Smooth muscle cell (in vitro differentiated cells): ENCODE measurements around the gene RGL3. TPM values are rescaled to one million over a fixed set of nuclear protein-coding genes. Genes with fewer than 3 reads are reported as not detected.

Experiments
- DNase-seq: peaks from one replicate; lab custom pipeline; 2025; ENCODE audit not compliant: unreplicated experiment; lab: John Stamatoyannopoulos, UW
- H2AFZ ChIP-seq: fragments of 200-600 bp; sonication (generic); 2 replicates; pipeline ENCODE4 v1.6.0; 2016; ENCODE audit warnings: antibody characterized with exemption, low read depth, mild to moderate bottlenecking
- H3F3A ChIP-seq: fragments of 200-600 bp; sonication (generic); 2 replicates; pipeline ENCODE4 v1.6.0; 2017; ENCODE audit warnings: antibody characterized with exemption, low read depth
- H3K27ac ChIP-seq: fragments of 200-600 bp; sonication (generic); 2 replicates; pipeline ENCODE4 v1.5.1; 2016; ENCODE audit warnings: low read depth, mild to moderate bottlenecking
- H3K27me3 ChIP-seq: fragments of 200-600 bp; sonication (generic); 2 replicates; pipeline ENCODE4 v1.6.1; 2016; ENCODE audit warnings: low read depth, mild to moderate bottlenecking
- H3K36me3 ChIP-seq: fragments of 200-600 bp; sonication (generic); 2 replicates; pipeline ENCODE4 v1.5.1; 2016; ENCODE audit warnings: low read depth
- H3K4me1 ChIP-seq: fragments of 200-600 bp; sonication (generic); 2 replicates; pipeline ENCODE4 v1.5.1; 2016; ENCODE audit warnings: low read depth
- H3K4me2 ChIP-seq: fragments of 200-600 bp; sonication (generic); 2 replicates; pipeline ENCODE4 v1.6.0; 2016; ENCODE audit warnings: mild to moderate bottlenecking
- H3K4me3 ChIP-seq: fragments of 200-600 bp; sonication (generic); 2 replicates; pipeline ENCODE4 v1.5.1; 2016; ENCODE audit warnings: mild to moderate bottlenecking
- H3K79me2 ChIP-seq: fragments of 200-600 bp; sonication (generic); 2 replicates; pipeline ENCODE4 v1.6.0; 2016; ENCODE audit warnings: low read depth, mild to moderate bottlenecking
- H3K9ac ChIP-seq: fragments of 200-600 bp; sonication (generic); 2 replicates; pipeline ENCODE4 v1.6.0; 2016; ENCODE audit warnings: low read depth
- H3K9me3 ChIP-seq: fragments of 200-600 bp; sonication (generic); replicated peaks from 2 replicates; pipeline ENCODE4 v1.5.1; 2016; ENCODE audit warnings: low read depth
- H4K20me1 ChIP-seq: fragments of 200-600 bp; sonication (generic); 2 replicates; pipeline ENCODE4 v1.6.0; 2016; ENCODE audit warnings: low read depth
- CTCF ChIP-seq: fragments of 200-600 bp; sonication (generic); IDR thresholded peaks from 2 replicates; pipeline ENCODE4 v1.5.1; 2017; ENCODE audit warnings: borderline replicate concordance, mild to moderate bottlenecking, antibody characterized with exemption; ENCODE audit not compliant: insufficient read depth, poor library complexity, severe bottlenecking
- WGBS: methylation state at CpG from one replicate; pipeline ENCODE4 v1.1.7; 2016; ENCODE audit warnings: low lambda C conversion rate; 5-methylcytosine and 5-hydroxymethylcytosine counted together
- polyA plus RNA-seq: library from polyadenylated mRNA; unstranded; fragments of >200 nt; fragmentation: Nextera tagmentation; extraction: Ambion mirVana; gene quantifications from 2 replicates; pipeline ENCODE4 v1.2.1, GENCODE V29; 2016
- total RNA-seq: library from RNA; depleted of rRNA; stranded (reverse); fragments of >200 nt; gene quantifications from 2 replicates; pipeline ENCODE4 v1.2.3, GENCODE V29; 2014

Gene RGL3
- total and polyA plus RNA-seq, 2 experiments from 2014 or later, result 5.5 to 6.6 TPM

- H3K9me3 ChIP-seq, result no peaks in the 10 kb centered on the region
- WGBS, result 70% methylated on average over 9 of the region's 13 CpGs
Observed at GRCh38 chr19:11451327-11451870, 32.3 kb upstream of the RGL3 start.

GRCh38 chr19:11450570-11451326, 31.6 kb upstream of the RGL3 start:
- Histone ChIP-seq H3K79me2 (no peaks in the 10 kb centered on the region), H4K20me1 (no peaks in the 10 kb centered on the region), H3F3A (no peaks in the 10 kb centered on the region), H3K4me2 (no peak overlapping the region), H3K4me3 (no peak overlapping the region), H2AFZ (no peak overlapping the region), H3K9me3 (no peaks in the 10 kb centered on the region), H3K9ac (no peak overlapping the region), H3K27me3 (no peaks in the 10 kb centered on the region), H3K36me3 (no peaks in the 10 kb centered on the region), H3K4me1 (peaks cover 12% of the 10 kb centered on the region), H3K27ac (no peak overlapping the region)
- TF ChIP-seq CTCF, result no peak
- DNase-seq, result no peak
- 93% methylated on average over 16 of the region's 21 CpGs for WGBS

More at GRCh38 chr19:11451327-11451870, 32.3 kb upstream of the RGL3 start:
- H3K79me2 ChIP-seq, result no peaks in the 10 kb centered on the region
- no peaks in the 10 kb centered on the region for H4K20me1 ChIP-seq
- no peak for TF ChIP-seq CTCF
- no peak overlapping the region for H3K4me2 ChIP-seq
- H3K36me3 ChIP-seq, result no peaks in the 10 kb centered on the region
- H2AFZ ChIP-seq, result no peak overlapping the region
- DNase-seq, result no peak
- H3F3A ChIP-seq, result no peaks in the 10 kb centered on the region
- H3K4me3 ChIP-seq, result no peak overlapping the region
- H3K4me1 ChIP-seq, result peaks cover 12% of the 10 kb centered on the region
- no peak overlapping the region for H3K27ac ChIP-seq
- no peaks in the 10 kb centered on the region for H3K27me3 ChIP-seq
- no peak overlapping the region for H3K9ac ChIP-seq

- TF ChIP-seq CTCF, result no peak
- no peak overlapping the region for H3K4me2 ChIP-seq
Observed at GRCh38 chr19:11448923-11449554, 29.9 kb upstream of the RGL3 start.

More at GRCh38 chr19:11448923-11449554, 29.9 kb upstream of the RGL3 start:
- WGBS, result 96% methylated on average over 28 of the region's 31 CpGs
- Histone ChIP-seq H3K27me3 (no peaks in the 10 kb centered on the region), H3K9me3 (no peaks in the 10 kb centered on the region), H2AFZ (no peak overlapping the region), H3K4me3 (no peak overlapping the region), H3F3A (no peaks in the 10 kb centered on the region), H4K20me1 (no peaks in the 10 kb centered on the region), H3K9ac (no peak overlapping the region), H3K4me1 (peaks cover 12% of the 10 kb centered on the region), H3K27ac (no peak overlapping the region), H3K79me2 (no peaks in the 10 kb centered on the region), H3K36me3 (no peaks in the 10 kb centered on the region)
- no peak for DNase-seq
